GM21717 (cell line): ENCODE data around the gene INPP5D.
"Not testable (repeated sequence)": the region's sequence is repeated elsewhere in the genome, so short reads cannot be mapped to it uniquely, and the experiment has no call there.

Source experiments
- ATAC-seq: cut with Tn5 transposase; IDR thresholded peaks from one replicate; pipeline ENCODE4 v1.9.1; 2021; ENCODE audit warnings: mild to moderate bottlenecking, moderate library complexity; ENCODE audit not compliant: unreplicated experiment

INPP5D gene

GRCh38 chr2:233059797-233060500 lies at the start of gene INPP5D:
Gene INPP5D (plus strand): TSS chr2:233060342. CDS start chr2:233060479, 137 bp downstream.
- no peak for ATAC-seq

- ATAC-seq, result no peak
Measured at GRCh38 chr2:233010569-233011267, 49.4 kb upstream of the INPP5D start.

GRCh38 chr2:233011268-233011650 lies 48.9 kb upstream of the INPP5D start:
- no peak for ATAC-seq

GRCh38 chr2:233011702-233012131 lies 48.4 kb upstream of the INPP5D start:
- no peak for ATAC-seq

- ATAC-seq, result no peak
Measured at GRCh38 chr2:233012301-233012971, 47.7 kb upstream of the INPP5D start.

GRCh38 chr2:233013027-233013461 lies 47.1 kb upstream of the INPP5D start, which contains the start of gene NGEF:
Gene NGEF (minus strand): TSS chr2:233013256. CDS start chr2:232974890, 38,366 bp downstream.
- ATAC-seq, result no peak

- no peak for ATAC-seq
Measured at GRCh38 chr2:233013650-233014049, 46.5 kb upstream of the INPP5D start.

GRCh38 chr2:233015019-233015645 lies 45.0 kb upstream of the INPP5D start:
- no peak for ATAC-seq

- no peak for ATAC-seq
Measured at GRCh38 chr2:233017947-233018346, 42.2 kb upstream of the INPP5D start.

GRCh38 chr2:233019610-233020009 lies 40.5 kb upstream of the INPP5D start:
- not testable (repeated sequence) for ATAC-seq

- no peak for ATAC-seq
Measured at GRCh38 chr2:233020454-233020853, 39.7 kb upstream of the INPP5D start.

- ATAC-seq, result no peak
Measured at GRCh38 chr2:233021771-233022170, 38.4 kb upstream of the INPP5D start.

GRCh38 chr2:233022561-233022960 lies 37.6 kb upstream of the INPP5D start:
- no peak for ATAC-seq

GRCh38 chr2:233023007-233023760 lies 37.0 kb upstream of the INPP5D start:
- no peak for ATAC-seq

GRCh38 chr2:233023761-233024410 lies 36.3 kb upstream of the INPP5D start:
- ATAC-seq, result no peak

- ATAC-seq, result no peak
Measured at GRCh38 chr2:233025706-233026105, 34.4 kb upstream of the INPP5D start.

- no peak for ATAC-seq
Measured at GRCh38 chr2:233026198-233026813, 33.8 kb upstream of the INPP5D start.

- ATAC-seq, result no peak
Measured at GRCh38 chr2:233029321-233029720, 30.8 kb upstream of the INPP5D start.
